ENCODE results near the gene CCR5AS.
A peak's percentile ranks its signal among the peaks of the same experiment; 100 is the strongest.
"Not testable (repeated sequence)": the region's sequence is repeated elsewhere in the genome, so short reads cannot be mapped to it uniquely, and the experiment has no call there.

The CCR5AS gene

DNA sequence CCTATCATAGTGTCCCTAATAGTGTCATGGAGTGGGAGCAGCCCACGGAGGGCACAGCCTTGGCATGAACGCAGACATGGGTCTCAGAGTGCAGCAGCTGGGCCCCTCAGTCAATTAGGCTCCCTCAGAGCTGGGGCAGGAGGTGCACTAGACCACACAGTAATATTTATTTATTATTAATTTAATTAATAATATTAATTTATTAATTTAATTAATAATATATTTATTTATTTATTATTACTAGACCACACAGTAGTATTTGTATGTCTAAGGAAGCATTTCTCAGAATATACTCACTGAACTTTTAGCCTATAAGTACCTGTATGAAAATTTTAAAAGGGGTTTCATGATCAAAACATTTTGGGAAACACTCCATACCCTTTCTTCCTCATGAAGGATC lies 5.3 kb downstream of the CCR5AS start:
- no peak for DNase-seq

DNA sequence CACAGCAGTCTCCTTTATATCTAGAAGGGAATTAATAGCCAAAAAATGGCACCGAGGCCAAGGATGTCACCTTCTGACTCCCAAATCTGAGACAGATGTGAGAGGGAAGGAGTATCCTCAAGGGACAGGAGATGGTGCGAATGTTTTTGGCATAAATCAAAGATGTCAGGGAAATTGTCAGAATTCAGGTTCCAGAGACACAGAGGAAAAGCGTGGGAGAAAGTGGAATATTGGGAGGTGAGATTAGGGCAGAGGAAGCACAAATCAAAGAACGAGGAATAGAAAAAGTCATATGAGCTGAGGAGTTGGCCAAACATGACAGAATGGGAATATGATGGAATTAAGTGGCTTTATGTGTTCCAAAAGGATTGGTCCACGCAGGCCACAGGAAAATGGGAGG lies 6.0 kb downstream of the CCR5AS start:
- no peak for DNase-seq

DNA sequence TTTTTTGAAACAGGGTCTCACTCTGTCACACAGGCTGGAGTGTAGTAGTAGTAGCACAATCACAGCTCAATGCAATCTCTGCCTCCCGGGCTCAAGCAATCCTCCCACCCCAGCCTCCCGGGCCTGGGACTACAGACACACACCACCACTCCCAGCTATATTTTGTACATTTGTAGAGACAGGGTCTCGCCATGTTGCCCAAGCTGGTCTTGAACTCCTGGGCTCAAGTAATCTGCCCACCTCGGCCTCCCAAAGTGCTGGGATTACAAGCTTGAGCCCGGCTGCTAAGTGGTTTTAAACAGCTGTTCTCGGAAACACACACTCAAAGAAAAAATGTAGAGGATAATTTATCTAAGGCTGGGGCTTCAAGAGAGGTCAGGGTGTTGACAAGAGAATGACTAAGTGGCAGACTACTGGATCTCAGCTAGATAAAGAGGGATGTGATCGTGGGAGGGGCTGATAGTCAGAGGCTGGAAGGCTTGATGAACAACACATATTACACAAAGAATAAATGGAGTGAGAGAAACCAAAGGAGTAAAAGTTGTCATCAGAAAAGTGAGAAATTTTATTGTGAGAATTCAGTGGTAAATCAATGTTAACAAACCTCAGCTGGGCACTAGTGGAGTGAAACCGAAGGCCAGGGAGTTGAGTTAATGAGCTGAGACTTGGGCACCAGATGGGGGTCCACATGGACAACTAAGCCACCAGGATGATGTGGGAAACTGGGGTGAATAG lies 6.7 kb downstream of the CCR5AS start:
- DNase-seq, result no peak

DNA sequence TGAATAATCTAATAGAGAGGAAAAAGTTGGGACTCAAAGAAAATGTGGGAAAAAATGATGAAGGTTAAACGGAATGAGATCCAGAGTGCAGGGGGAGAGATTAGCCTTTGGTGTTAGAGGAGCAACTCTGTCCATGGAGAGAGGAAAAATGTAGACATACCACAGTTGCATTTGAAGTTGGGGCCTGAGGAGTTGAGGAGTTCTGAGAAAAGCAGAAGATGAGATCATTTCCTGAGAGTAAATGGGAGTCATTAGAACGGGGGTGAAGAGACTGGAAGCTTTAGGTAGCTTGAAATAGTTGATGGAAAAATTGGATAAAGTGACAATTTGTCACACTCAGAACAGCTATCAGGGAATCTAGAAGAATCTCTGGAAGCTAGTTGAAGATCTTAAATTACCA lies 7.3 kb downstream of the CCR5AS start:
- no peak for DNase-seq

DNA sequence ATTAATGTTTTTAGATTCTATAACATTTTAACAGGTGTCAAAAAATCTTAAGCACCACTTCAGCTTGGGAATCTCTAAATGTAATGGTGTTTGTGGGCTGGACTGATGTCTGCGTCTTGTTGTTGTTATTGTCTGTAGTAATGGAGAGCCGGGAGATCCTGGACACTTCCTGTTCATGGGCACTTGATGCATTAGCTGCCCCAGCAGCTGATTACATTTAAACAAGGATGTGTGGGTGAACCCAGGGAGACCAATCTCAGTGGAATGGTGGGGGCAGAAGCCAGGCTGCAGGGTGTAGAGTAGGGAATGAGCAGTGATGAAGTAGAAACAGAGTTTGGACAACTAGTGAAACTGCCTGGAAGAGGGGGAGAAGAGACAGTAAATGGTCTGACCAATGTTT lies 7.8 kb downstream of the CCR5AS start:
- DNase-seq, result no peak

DNA sequence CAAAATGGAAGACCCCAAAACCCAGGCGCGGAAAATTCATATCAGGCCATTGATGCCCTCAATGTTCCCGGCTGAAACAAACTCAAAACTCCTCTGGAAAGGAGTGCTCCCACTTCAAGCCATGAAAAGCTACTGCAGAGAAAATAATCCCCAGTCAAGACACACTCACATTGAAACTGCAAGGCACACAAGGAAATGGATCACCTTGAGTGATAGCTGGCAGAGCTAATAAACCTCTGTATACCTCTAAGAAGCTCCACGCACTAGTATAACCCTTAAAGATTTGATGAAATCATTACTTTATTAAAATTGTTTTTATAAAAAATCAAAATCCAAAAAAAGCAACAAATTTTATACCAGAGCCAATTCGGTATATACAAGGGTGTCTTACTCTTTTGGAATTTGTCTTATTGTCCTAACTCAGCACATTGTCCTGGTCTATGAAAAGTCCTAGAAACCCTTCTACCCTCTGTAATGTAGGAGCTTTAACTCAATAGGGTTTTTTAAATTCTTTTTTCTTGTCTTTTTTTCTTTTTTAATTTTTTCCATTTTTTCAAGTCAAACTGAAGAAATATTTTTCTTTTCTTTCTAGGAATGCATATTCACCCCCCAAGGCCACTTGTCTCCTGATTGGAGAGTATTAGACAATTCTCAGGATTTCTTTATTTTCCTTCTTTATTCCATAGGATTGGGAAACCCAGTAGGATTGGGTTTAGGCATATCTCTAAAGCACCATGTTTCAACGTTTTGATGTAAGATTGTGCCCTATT lies 8.5 kb downstream of the CCR5AS start:
- no peak for DNase-seq

DNA sequence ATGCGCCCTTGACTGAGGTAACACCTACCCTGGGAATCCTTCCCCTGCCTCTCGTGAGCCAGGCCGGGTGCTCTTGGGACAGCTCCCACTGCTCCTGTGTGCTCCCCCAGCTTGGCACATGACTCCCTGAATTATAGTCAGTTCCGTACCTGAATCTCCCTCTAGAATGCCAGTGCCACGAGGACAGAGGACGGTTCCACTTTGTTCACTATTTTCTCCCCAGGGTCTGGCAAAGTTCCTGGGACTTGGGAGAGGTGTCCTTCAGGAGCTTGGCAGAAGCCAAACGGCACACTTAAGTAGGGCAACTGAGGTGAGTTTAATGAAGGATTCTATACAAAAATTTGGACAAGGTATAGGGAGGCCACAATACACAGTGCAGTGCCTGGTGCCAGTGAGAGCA lies 9.8 kb downstream of the CCR5AS start:
- no peak for DNase-seq

DNA sequence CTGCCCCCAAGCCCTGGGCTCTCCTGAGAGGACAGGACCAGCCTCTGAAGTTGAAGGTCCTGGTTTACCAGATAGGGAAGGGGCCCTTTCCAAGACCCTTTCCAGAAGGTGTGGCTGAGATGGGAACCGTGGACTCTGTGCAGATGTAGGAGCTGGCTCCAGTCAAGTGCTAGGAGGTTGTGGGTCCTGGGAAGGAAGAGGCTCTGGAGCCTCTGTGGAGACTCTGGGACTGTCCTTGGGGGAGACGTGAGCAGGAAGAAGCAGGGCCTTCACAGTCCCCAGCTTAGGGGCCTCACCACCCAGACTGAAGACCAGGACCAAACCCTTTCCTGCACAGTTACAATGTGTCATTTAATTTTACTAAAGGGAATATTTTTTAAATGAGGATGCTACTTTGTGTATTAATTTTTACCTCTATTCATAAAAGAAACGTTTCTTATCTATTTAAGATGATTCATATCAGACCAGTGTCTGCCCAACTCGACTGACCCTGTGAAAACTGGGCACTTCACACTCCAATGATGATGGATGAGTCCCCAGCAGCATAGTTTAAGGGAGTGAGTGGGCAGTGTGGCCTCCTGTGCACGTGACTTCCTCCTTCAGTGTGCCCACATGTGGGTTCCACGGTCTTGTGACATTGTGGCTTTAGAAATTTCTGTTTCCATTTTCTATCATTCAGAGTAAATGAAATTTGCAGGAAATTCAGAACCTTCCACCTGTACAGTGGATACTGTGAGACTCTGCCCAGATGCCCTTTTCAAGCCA lies 10.9 kb downstream of the CCR5AS start:
- no peak for DNase-seq

DNA sequence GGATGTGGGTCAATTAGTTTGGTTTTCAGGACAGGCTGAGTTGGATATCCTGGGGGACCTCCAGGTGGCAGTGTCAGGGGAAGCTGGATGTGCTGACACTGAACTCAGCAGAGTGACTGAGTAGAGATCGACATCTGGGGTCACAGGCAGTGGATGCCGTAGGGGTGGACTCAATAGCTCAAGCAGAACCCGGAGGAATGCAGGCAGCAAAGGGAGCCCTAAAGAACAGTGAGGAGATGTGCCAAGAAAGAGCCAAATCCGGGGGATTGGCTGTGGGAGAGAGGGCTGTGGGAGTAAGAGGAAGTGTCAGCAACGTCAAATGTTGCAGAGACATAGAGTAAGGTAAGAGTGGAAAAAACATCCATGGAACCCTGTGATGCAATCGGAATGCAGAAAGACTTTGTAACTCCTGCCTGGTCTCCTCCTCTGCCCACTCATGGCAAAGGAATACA lies 11.6 kb downstream of the CCR5AS start:
- no peak for DNase-seq

DNA sequence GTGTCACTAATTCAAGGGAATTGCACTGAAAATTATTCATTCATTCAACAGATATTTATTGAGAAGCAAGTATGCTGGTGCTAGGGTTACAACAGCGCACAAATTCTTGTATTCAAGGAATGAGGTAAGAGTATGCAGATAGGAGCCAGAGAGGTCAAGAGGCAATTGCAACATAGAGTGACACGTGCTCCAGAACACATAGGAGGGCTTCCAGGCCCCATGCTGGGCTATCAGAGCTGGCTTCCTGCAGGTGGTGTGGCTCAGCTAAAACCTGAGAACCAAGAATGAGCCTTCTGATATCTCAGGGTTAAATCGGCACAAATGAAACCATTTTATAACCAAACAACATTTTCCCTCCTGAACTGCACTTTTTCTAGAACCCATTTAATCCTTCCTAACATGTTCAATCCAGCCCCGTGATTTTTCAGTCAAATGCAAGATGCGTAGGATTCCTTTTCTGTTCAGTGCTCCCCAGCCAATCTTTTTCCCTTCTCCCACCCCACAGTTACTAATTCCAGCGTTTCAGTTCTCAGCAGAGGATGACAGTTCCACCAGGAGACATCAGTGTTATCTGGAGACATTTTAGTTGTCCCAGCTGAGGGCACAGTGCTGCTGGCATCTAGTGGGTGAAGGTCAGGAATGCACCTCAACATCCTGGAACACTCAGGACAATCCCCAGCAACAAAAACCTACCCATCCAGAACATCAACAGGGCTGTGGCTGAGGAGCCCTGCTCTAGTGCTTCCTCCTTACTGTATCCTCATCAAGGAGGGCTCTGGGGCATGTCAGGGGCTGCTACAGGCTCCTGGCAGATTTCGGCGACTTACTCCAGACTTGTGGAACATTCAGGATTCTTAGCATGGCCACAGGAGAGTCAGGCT lies 13.1 kb downstream of the CCR5AS start:
- no peak for DNase-seq

DNA sequence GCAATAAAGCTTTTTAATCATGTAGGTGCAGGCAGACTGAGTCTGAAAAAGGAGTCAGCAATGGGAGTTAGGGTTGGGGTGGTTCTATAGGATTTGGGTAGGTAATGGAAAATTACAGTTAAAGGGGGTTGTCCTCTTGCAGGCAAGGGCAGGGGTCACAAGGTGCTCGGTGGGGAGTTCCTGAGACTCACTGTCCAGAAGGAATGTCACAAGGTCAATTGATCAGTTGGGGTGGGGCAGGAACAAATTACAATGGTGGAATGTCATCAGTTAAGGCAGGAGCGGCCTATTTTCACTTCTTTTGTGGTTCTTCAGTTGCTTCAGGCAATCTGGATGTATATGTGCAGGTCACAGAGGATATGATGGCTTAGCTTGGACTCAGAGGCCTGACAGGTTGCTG lies 13.9 kb downstream of the CCR5AS start:
- no peak for DNase-seq

DNA sequence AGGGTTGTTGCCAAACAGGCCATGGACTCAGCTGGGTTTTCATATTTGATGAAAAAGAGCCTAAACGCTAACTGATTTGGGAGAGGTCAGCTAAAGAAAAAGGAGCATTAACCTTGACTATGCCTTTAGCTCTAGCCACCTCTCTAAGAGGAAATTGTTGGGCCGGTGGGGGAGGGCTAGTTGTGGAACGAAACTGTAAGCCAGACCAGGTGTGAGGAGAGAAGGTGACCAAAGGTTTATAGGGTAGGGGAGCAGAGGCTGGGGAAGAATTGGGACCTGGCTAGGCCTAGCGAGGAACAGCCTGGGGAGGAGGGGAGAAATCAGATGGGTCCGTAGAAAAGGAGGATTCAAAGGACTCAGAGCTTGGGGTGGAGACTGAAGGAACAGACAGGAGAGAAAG lies 15.3 kb downstream of the CCR5AS start:
- not testable (repeated sequence) for DNase-seq

DNA sequence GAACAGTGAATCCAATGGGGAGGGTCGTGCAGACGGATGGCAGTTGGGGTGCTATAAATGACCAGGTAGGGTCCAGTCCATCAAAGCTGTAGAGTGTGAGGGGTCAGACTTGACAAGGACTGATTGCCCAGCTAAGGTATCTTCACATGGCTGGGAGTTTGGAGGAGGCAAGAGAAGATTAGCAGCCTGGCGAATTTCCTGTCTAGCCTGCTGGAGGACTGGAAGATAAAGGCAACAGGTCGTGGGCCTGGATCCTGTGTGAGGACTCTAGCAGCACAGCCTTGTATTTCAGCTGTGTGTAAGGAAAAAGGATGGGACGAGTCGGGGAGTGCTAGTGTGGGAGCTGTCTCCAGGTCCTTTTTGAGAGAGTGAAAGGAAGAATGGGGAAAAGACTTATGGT lies 17.6 kb downstream of the CCR5AS start:
- DNase-seq, result no peak

DNA sequence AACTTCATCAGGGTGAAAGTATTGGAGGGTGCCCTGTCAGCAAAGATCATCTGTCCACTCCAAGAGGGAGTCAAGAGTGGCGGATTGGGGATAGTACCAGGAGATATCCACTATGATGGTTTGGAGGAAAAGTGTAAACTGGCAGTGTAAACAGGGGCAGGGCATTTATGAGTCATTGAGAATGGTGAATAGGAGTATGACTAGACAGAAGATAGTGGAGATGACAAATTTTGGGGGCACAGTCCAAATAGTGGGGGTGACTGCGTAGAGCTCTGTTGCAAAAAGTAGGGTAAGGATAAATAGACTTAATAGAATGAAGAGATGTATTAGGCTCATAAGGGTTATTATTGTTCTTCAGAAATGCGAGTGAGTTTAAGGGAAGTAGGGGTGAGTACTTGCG lies 18.0 kb downstream of the CCR5AS start:
- DNase-seq, result not testable (repeated sequence)

DNA sequence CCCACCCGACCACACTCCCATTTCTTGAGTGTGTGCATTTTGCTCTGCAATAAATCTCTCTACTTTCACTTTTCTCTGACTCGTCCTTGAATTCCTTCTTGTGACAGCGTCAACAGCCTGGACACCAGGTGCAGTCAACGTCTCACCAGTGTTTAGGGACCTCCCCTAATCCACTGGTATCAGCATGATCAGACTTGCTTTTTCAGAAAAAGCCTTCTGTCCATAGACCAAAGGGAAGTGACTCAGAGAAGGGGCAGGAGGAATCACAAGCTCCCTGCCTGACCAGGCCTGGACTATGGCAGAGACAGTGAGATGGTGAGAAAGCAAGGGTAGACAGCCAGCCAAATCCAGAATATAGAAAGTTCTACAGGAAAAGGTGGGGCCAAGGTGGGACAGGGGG lies 20.7 kb downstream of the CCR5AS start:
- no peak for DNase-seq

DNA sequence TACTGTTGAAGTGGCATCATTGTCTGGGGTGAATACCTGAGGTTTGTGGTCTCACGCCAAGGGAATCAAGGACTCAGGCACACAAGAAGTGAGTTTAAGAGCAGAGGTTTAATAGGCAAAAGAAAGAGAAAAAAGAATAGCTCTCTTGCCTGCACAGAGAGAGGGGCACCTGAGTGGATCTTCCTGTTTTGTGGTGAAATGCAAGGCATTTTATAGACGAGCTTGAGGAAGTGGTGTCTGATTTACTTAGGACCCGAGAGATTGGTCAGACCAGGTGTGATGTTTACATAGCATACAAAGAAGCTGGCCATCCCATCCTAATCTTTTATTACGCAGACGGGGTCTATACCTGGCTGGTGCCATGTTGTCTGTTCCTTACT lies 22.9 kb downstream of the CCR5AS start:
- DNase-seq, result no peak

DNA sequence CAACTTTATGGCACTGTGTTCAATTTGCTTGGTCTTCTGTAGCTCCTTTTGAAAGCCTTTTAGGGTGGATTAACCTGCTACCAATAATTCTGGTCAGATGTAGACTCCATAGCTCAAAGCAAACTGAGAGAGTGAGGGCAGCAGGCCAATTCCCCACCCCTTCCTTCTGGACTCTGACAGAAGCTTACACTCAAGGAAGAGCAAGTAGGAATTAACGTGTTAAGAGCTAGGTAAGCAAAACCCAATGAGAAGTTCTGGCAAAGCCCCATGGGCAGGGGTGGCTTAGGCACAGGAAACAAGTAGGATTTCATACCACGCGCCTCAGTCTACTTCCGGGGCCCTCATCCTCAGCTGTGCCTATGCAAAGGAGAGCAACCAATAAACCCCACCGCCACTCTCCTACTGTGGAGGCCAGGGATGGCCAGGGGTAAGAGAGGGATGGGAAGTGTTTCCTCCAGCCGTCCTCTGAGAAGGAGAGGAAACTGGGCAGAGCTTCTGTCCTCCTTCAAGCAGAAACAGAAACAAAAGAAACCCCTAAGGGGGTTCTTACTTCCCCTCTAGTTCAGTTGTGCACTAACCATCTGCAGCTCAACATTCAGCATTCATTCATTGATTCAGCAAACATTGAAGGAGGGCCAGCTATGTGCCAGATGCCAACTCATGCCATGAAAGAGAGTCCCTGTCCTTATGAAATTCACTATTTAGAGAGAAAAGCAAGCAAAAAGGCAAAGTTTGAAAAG lies 23.5 kb downstream of the CCR5AS start:
- no peak for DNase-seq

DNA sequence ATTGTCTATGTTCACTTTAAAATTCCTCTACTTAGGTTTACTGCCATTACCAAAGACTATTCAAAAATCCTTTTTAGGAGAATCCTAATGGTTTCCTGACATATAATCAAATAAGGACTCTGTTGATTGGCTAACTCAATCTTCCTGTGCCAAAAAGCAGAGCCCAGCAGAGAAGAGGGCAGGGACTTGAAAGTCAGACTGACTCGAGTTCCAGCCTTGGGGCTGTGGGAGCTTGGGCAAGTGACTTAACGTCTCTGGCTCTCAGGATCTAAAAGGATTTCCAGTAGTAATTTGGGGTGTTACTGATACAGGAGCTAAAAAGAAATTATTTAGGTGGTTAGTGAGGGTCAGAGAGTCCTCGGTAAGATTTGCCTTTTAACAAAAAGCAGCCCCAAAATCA lies 25.2 kb downstream of the CCR5AS start:
- DNase-seq, result no peak

DNA sequence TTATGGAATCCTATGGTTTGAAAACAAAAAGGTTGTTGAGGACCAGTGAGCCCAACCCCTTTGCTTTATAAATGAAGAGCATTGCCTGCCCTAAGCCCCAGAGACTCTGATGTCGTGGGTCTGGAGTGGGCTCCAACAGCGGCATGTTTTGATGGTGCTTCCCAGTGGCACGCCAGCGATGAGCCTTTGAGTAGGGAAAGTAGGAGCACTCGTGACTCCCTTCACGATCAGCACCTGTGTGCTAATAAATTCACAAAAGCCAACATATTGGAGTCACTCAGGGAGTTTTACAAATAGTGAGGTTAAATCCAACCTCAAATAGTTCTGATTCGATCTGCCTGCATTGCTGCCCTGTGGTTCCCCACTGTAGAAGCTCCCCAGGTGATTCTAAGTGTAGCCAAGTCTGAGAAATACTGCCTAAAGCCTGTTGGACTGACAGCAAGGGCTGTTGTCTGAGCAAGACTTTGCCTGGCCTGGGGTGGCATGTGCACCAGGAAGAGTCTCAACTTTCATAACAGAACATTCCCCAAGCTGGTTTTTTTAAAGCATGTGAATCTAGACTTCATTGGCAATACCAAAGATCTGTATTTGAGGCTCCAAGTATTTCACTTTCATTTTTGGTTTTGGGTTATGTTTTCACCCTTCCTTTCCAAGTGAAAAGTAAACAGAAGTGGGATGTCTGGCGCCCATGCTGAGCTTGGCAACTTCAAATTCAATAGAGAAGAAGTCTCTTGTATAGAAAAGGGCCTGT lies 26.2 kb downstream of the CCR5AS start:
- no peak for DNase-seq

DNA sequence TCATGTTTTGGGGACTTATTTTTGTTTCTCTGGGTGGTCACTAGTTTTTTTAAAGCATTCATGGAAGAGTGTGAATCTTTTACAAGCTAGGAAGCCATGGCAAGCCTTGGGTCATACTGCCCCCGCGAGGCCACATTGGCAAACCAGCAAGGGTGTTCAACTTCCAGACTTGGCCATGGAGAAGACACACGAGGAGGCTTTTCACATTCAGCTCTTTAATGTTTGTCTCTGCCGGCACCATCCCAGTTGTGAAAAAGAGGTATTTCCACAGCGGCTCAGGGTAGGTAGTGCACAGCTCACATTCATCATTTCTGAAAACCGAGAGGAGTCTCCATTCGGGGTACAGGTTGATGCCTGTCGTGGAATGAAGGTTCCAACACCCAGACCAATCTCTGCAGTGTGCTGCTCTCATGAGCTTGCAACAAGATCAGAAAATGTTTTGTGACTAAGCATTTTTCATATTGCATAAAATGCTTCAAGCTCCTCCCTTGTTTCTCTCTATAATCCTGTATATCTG lies 28.4 kb downstream of the CCR5AS start:
- DNase-seq, result peak; percentile 43

DNA sequence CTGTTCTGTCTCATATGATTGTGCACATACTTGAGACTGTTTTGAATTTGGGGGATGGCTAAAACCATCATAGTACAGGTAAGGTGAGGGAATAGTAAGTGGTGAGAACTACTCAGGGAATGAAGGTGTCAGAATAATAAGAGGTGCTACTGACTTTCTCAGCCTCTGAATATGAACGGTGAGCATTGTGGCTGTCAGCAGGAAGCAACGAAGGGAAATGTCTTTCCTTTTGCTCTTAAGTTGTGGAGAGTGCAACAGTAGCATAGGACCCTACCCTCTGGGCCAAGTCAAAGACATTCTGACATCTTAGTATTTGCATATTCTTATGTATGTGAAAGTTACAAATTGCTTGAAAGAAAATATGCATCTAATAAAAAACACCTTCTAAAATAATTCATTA lies 31.1 kb downstream of the CCR5AS start:
- no peak for DNase-seq

Measured in activated T-cell treated with anti-CD3 and anti-CD28 coated beads for 4 hours (primary cell).